Breast epithelium (tissue), 4 donors: ENCODE data around the gene C2orf49. TPM values are rescaled to one million over a fixed set of nuclear protein-coding genes. Genes with fewer than 3 reads are reported as not detected.

Source experiments
- DNase-seq, 2 donors: peaks; one replicate each; pipeline ENCODE4 v3.0.0-alpha.2; 2019; ENCODE audit warnings: low spot score in 2 of 2
- H3K27ac ChIP-seq, 2 donors: fragments of 200-600 bp; sonication (generic) in 1 of 2; one replicate each; pipeline ENCODE4 v1.5.1; 2016 to 2019; ENCODE audit warnings: mild to moderate bottlenecking in 1 of 2
- H3K27me3 ChIP-seq, 2 donors: fragments of 200-600 bp; sonication (generic) in 1 of 2; one replicate each; pipeline versions ENCODE4 v1.5.1 to v1.6.0; 2017 to 2019; ENCODE audit warnings: control low read depth in 1 of 2, mild to moderate bottlenecking in 1 of 2
- H3K36me3 ChIP-seq: fragments of 200-600 bp; one replicate; pipeline ENCODE4 v1.5.1; 2019
- H3K4me1 ChIP-seq, 2 donors: fragments of 200-600 bp; sonication (generic); one replicate each; pipeline ENCODE4 v1.5.1; 2016 to 2019; ENCODE audit warnings: control low read depth in 1 of 2
- H3K4me3 ChIP-seq, 3 donors: fragments of 200-600 bp; sonication (generic); 1 replicate in 2 of 3; 2 replicates in 1 of 3; pipeline ENCODE4 v1.5.1; 2016 to 2019; ENCODE audit warnings: mild to moderate bottlenecking in 3 of 3, moderate library complexity in 2 of 3
- H3K9me3 ChIP-seq, 2 donors: fragments of 200-600 bp; sonication (generic) in 1 of 2; one replicate each; pipeline ENCODE4 v1.5.1; 2016 to 2019; ENCODE audit warnings: control low read depth in 1 of 2
- CTCF ChIP-seq, 3 donors: fragments of 450-650 bp; IDR thresholded peaks; one replicate each; pipeline ENCODE4 v1.5.1; 2016 to 2017; ENCODE audit warnings: antibody characterized with exemption in 3 of 3, mild to moderate bottlenecking in 3 of 3, moderate library complexity in 3 of 3
- POLR2A ChIP-seq: fragments of 450-650 bp; IDR thresholded peaks from one replicate; pipeline ENCODE4 v1.6.1; 2016; ENCODE audit warnings: antibody characterized with exemption, mild to moderate bottlenecking, moderate library complexity
- POLR2AphosphoS5 ChIP-seq, 3 donors: sonication (generic); formaldehyde crosslinking; IDR thresholded peaks; one replicate each; pipeline ENCODE4 v1.6.1; 2017; ENCODE audit warnings: antibody characterized with exemption in 3 of 3
- intact Hi-C: fragments of 100-400 bp; cut with DNase I; formaldehyde crosslinking; loops from one replicate; pipeline ENCODE4 v1.15.1; 2023; ENCODE audit warnings: low total_unique reads
- total RNA-seq, 3 donors: library from RNA; depleted of rRNA; stranded (reverse); fragments of >200 nt; gene quantifications; one replicate each; pipeline ENCODE4 v1.1.0, GENCODE V29; 2016

C2orf49 gene
- total RNA-seq, 3 donors from 2014 or later: 20.0 to 31.6 (median 23.0) TPM

- Histone ChIP-seq H3K4me3 (no peak overlapping the region), H3K4me1 (no peaks in the 10 kb centered on the region), H3K27ac (peak overlapping the region in 1 of 2 donors; percentile 40), H3K36me3 (peaks cover 4% of the 10 kb centered on the region), H3K27me3 (no peaks in the 10 kb centered on the region), H3K9me3 (no peaks in the 10 kb centered on the region)
- DNase-seq: peak in 1 of 2 donors; percentile 20
- TF ChIP-seq CTCF (IDR thresholded peaks at IDR 0.05): no peak
- TF ChIP-seq POLR2A: no peak
- TF ChIP-seq POLR2AphosphoS5 (IDR thresholded peaks at IDR 0.05): no peak
- intact Hi-C loops: no loop called here
Measured at GRCh38 chr2:105294046-105294445, 43.3 kb upstream of the C2orf49 start.

GRCh38 chr2:105294844-105295481 lies 42.4 kb upstream of the C2orf49 start:
- Histone ChIP-seq H3K9me3 (no peaks in the 10 kb centered on the region), H3K27me3 (no peaks in the 10 kb centered on the region), H3K4me1 (no peaks in the 10 kb centered on the region), H3K4me3 (no peak overlapping the region), H3K36me3 (peaks cover 4% of the 10 kb centered on the region), H3K27ac (peak overlapping the region in 1 of 2 donors; percentile 40)
- TF ChIP-seq POLR2A (no peak), CTCF (IDR thresholded peaks at IDR 0.05) (peak in 2 of 3 donors; percentile 43 to 60)
- intact Hi-C loops: no loop called here
- DNase-seq: peak in 1 of 2 donors; percentile 32

- no peak for DNase-seq
- Histone ChIP-seq H3K9me3 (no peaks in the 10 kb centered on the region), H3K36me3 (peaks cover 4% of the 10 kb centered on the region), H3K27ac (peak overlapping the region in 1 of 2 donors; percentile 40), H3K27me3 (no peaks in the 10 kb centered on the region), H3K4me1 (no peaks in the 10 kb centered on the region), H3K4me3 (no peak overlapping the region)
- intact Hi-C loops: no loop called here
- TF ChIP-seq POLR2A (no peak), POLR2AphosphoS5 (IDR thresholded peaks at IDR 0.05) (no peak), CTCF (IDR thresholded peaks at IDR 0.05) (no peak)
Measured at GRCh38 chr2:105296017-105296611, 41.2 kb upstream of the C2orf49 start.

- peaks cover 4% of the 10 kb centered on the region for H3K36me3 ChIP-seq
- no peaks in the 10 kb centered on the region for H3K9me3 ChIP-seq
- H3K4me1 ChIP-seq: no peaks in the 10 kb centered on the region
Measured at GRCh38 chr2:105297216-105297615, 40.1 kb upstream of the C2orf49 start.

More at GRCh38 chr2:105297216-105297615, 40.1 kb upstream of the C2orf49 start:
- intact Hi-C loops: no loop called here
- TF ChIP-seq POLR2A (no peak), CTCF (IDR thresholded peaks at IDR 0.05) (no peak), POLR2AphosphoS5 (IDR thresholded peaks at IDR 0.05) (no peak)
- Histone ChIP-seq H3K4me3 (no peak overlapping the region), H3K27ac (no peak overlapping the region), H3K27me3 (no peaks in the 10 kb centered on the region)
- no peak for DNase-seq
